HepG2 (cell line): ENCODE data around the gene CDHR5. TPM values are rescaled to one million over a fixed set of nuclear protein-coding genes. Genes with fewer than 3 reads are reported as not detected.
A peak's percentile ranks its signal among the peaks of the same experiment; 100 is the strongest.

ENCODE experiments used
- ATAC-seq: fragments of 200-7000 bp; cut with Tn5 transposase; 3 replicates; pipeline ENCODE4 v1.9.1; 2020; ENCODE audit warnings: mild to moderate bottlenecking, moderate library complexity
- BruUV-seq: library from RNA; stranded (reverse); fragments of 400-500 nt; replicated peaks from 2 replicates; lab custom pipeline; 2021; lab: Mats Ljungman, UMichigan
- CTCF ChIA-PET: fragments of 300-600 bp; formaldehyde crosslinking; extraction: SDS; loops from one replicate; lab custom pipeline; 2021; ENCODE audit warnings: low total read pairs, inconsistent platforms, low intra/inter-chr PET ratio; lab: Yijun Ruan, JAX
- POLR2A ChIA-PET: fragments of 350-600 bp; sonication (Branson Sonifier 250); formaldehyde crosslinking; loops from one replicate; lab custom pipeline; 2020; ENCODE audit warnings: antibody characterized with exemption, inconsistent platforms; lab: Yijun Ruan, JAX
- DNase-seq: peaks from one replicate; pipeline ENCODE4 v3.0.0-alpha.2; 2015; ENCODE audit warnings: low spot score
- FAIRE-seq: peaks from 3 replicates; lab custom pipeline; 2011; peaks lifted over from hg19 to GRCh38; lab: Jason Lieb, UNC
- H2AFZ ChIP-seq: one replicate; pipeline ENCODE4 v1.6.1; 2011; ENCODE audit warnings: low read length, inconsistent platforms
- H3K27ac ChIP-seq: fragments of 300-600 bp; 3 replicates; pipeline ENCODE4 v1.8.0; 2011; ENCODE audit warnings: mixed run types, mild to moderate bottlenecking, mixed read lengths, low read length, inconsistent platforms; ENCODE audit not compliant: insufficient read depth; ENCODE audit errors: extremely low read length
- H3K27me3 ChIP-seq, 2 experiments: fragments of 200-600 bp in 1 of 2; 2 replicates in 1 of 2; 3 replicates in 1 of 2; pipeline versions ENCODE4 v1.6.0 to v1.8.0; 2011; ENCODE audit warnings: low read length in 2 of 2, mild to moderate bottlenecking in 2 of 2, moderate library complexity in 2 of 2, inconsistent platforms in 1 of 2; ENCODE audit not compliant: insufficient read depth in 2 of 2, control insufficient read depth in 1 of 2
- H3K36me3 ChIP-seq, 2 experiments: fragments of 200-600 bp in 1 of 2; replicated peaks in 1 of 2; 2 replicates in 1 of 2; 3 replicates in 1 of 2; pipeline versions ENCODE4 v1.5.1 to v1.8.0; 2011; ENCODE audit warnings: low read length in 2 of 2, inconsistent platforms in 1 of 2; ENCODE audit not compliant: insufficient read depth in 2 of 2, control insufficient read depth in 1 of 2
- H3K4me1 ChIP-seq: 2 replicates; pipeline ENCODE4 v1.5.1; 2012; ENCODE audit warnings: low read length, inconsistent platforms; ENCODE audit not compliant: insufficient read depth
- H3K4me2 ChIP-seq: 2 replicates; pipeline ENCODE4 v1.6.0; 2011; ENCODE audit warnings: low read depth, low read length, inconsistent platforms
- H3K4me3 ChIP-seq, 3 experiments: fragments of 200-600 bp in 1 of 3; sonication (generic), shearing (Covaris generic) in 1 of 3; replicated peaks in 1 of 3; 2 replicates each; pipeline ENCODE4 v1.5.1; 2011 to 2016; ENCODE audit warnings: low read length in 3 of 3, inconsistent platforms in 2 of 3, low read depth in 2 of 3, mild to moderate bottlenecking in 2 of 3, control low read depth in 1 of 3, mixed read lengths in 1 of 3; ENCODE audit not compliant: insufficient read depth in 1 of 3
- H3K79me2 ChIP-seq: one replicate; pipeline ENCODE4 v1.6.1; 2011; ENCODE audit warnings: low read length, inconsistent platforms; ENCODE audit not compliant: insufficient read depth
- H3K9ac ChIP-seq: 2 replicates; pipeline ENCODE4 v1.6.0; 2011; ENCODE audit warnings: mild to moderate bottlenecking, low read depth, low read length, inconsistent platforms; ENCODE audit not compliant: insufficient read depth
- H3K9me3 ChIP-seq: 2 replicates; pipeline ENCODE4 v1.5.1; 2012; ENCODE audit warnings: mild to moderate bottlenecking, low read length
- H4K20me1 ChIP-seq: 2 replicates; pipeline ENCODE4 v1.6.0; 2011; ENCODE audit warnings: inconsistent platforms, mild to moderate bottlenecking, low read length, moderate library complexity; ENCODE audit not compliant: insufficient read depth
- ASH2L ChIP-seq: fragments of 300-600, 200-600 bp; sonication (generic); IDR thresholded peaks from 2 replicates; pipeline ENCODE4 v1.7.0; 2017; ENCODE audit warnings: low read depth, mild to moderate bottlenecking, moderate library complexity, mixed read lengths, low read length; ENCODE audit not compliant: insufficient read length
- MAZ ChIP-seq, 2 experiments: sonication (generic) in 1 of 2; formaldehyde crosslinking in 1 of 2; IDR thresholded peaks; 2 replicates each; pipeline versions ENCODE4 v1.5.0 to v1.6.1; 2012 to 2020; ENCODE audit warnings: low read depth in 2 of 2, mild to moderate bottlenecking in 2 of 2, borderline replicate concordance in 1 of 2, improper control_type of control experiment in 1 of 2, low read length in 1 of 2, missing genetic modification reagents in 1 of 2, moderate library complexity in 1 of 2
- TBP ChIP-seq: sonication (generic); formaldehyde crosslinking; IDR thresholded peaks from 2 replicates; pipeline ENCODE4 v1.5.0; 2020; ENCODE audit warnings: missing genetic modification reagents
- ZNF24 ChIP-seq: fragments of 450-650 bp; IDR thresholded peaks from 2 replicates; pipeline ENCODE4 v1.6.1; 2017; ENCODE audit warnings: antibody characterized with exemption, mild to moderate bottlenecking
- ZNF550 ChIP-seq: sonication (generic); formaldehyde crosslinking; IDR thresholded peaks from 2 replicates; pipeline ENCODE4 v1.4.0; 2020; ENCODE audit warnings: mild to moderate bottlenecking, missing genetic modification reagents, borderline replicate concordance
- ZNF563 ChIP-seq: sonication (generic); formaldehyde crosslinking; IDR thresholded peaks from 2 replicates; pipeline ENCODE4 v1.8.0; 2022; ENCODE audit warnings: mild to moderate bottlenecking, moderate library complexity, missing genetic modification reagents
- WGBS: methylation state at CpG from one replicate; pipeline ENCODE4 v1.1.6; 2017; ENCODE audit warnings: low lambda C conversion rate; 5-methylcytosine and 5-hydroxymethylcytosine counted together
- in situ Hi-C: cut with HindIII; loops from 2 replicates; pipeline ENCODE4 v1.10.0; 2017; ENCODE audit warnings: low pct_unique_long_range_greater_than_20kb; ENCODE audit not compliant: extremely low pct_ligation_motif_present
- intact Hi-C: fragments of 100-400 bp; cut with micrococcal nuclease; formaldehyde crosslinking; loops from one replicate; pipeline ENCODE4 v1.10.0; 2022; ENCODE audit not compliant: unreplicated experiment
- polyA plus RNA-seq, 8 experiments: library from polyadenylated mRNA; depleted of rRNA in 3 of 8; stranded (reverse) in 7 of 8; unstranded in 1 of 8; fragments of >200 nt; fragmentation: Illumina TruSeq in 4 of 8; extraction: Trizol in 4 of 8; gene quantifications; 2 replicates each; pipeline versions ENCODE4 v1.2.1 to v1.2.3, GENCODE V29; 2011 to 2016; ENCODE audit warnings: low read depth in 4 of 8, missing spikeins in 1 of 8, mixed read lengths in 1 of 8; ENCODE audit not compliant: insufficient read depth in 1 of 8
- total RNA-seq, 5 experiments: library from RNA; depleted of rRNA; stranded (reverse); fragments of >200 nt; fragmentation: Illumina TruSeq; extraction: Trizol; gene quantifications; 2 replicates each; pipeline ENCODE4 v1.2.3, GENCODE V29; 2016; ENCODE audit warnings: low read depth in 1 of 5
- TF ChIP-seq, protein P1 (sequence below): sonication (generic); formaldehyde crosslinking; IDR thresholded peaks from 2 replicates; pipeline ENCODE4 v1.4.0; 2020; ENCODE audit warnings: missing genetic modification reagents, borderline replicate concordance
- TF ChIP-seq, protein P2 (sequence below): sonication (generic); formaldehyde crosslinking; IDR thresholded peaks from 2 replicates; pipeline ENCODE4 v1.8.1; 2023; ENCODE audit warnings: mild to moderate bottlenecking, missing genetic modification reagents
- TF ChIP-seq, protein P3 (sequence below): sonication (generic); formaldehyde crosslinking; IDR thresholded peaks from 2 replicates; pipeline ENCODE4 v1.5.1; 2020; ENCODE audit warnings: missing genetic modification reagents, mild to moderate bottlenecking, borderline replicate concordance
- TF ChIP-seq, protein P4 (sequence below): sonication (generic); formaldehyde crosslinking; IDR thresholded peaks from 2 replicates; pipeline ENCODE4 v1.9.0; 2021; ENCODE audit warnings: missing genetic modification reagents, borderline replicate concordance

Gene CDHR5
- total and polyA plus RNA-seq, 2 of the 13 experiments (the other 11 are each of a cell fraction or from before 2014, with no cell fraction given) = 0.46 to 0.71 TPM

DNA sequence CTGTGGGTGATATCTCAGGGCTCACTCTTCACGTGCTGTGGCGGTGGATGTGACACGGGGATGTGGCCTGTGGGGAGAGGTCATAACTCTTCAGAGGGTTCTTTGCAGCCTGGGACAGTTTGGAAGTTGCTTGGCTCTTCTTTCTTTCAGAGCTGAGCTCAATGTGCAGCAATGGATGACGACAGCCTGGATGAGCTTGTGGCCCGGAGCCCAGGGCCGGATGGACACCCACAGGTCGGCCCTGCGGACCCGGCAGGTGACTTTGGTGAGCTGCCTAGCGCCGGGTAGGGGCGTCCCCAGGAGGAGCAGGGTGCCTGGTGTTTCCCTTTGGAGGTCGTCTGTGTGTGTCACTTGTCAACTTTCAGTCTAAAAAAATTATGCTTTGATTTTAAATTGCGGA is 43.4 kb downstream of the CDHR5 start:
- in situ Hi-C loops = no loop called here

DNA sequence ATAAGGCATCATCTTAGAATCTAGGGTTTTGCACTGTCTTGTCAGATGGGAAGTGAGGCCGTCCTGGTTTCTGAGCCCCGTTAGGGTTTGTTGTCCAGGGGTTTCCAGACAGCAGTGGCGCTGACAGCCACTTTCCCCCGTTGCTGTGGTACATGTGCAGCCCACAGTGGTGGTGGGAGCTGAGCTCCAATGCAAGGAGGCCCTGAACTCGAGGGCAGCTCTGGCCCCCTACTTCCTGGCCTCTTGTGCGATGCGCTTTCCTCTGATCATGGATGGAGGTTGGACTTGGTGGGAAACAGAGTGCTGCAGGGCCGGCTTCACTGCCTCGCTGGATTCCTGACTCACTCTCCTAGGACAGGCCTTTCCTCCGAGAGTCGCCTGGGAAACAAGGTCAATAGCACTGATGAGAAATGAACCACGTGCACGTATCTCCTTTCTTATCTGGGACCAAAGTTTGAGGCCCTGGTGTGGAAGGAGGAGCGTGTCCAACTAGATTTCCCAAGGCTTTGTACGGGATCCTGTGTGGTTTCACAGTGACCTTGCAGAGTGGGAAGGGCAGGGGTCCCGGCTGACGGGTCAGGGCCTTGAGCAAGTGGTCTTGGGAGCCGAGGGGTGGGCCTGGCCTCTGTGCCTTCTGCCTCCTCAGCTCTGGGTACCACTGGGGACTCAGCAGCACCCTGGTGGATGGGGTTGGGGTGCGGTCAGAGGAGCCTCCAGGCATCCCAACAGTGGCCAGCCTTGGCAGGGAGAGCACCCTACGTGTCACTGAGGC is 44.7 kb downstream of the CDHR5 start:
- Histone ChIP-seq H2AFZ (no peak overlapping the region), H3K9ac (peak overlapping the region; percentile 44), H3K79me2 (peaks cover 66% of the 10 kb centered on the region), H3K4me1 (peaks cover 49% of the 10 kb centered on the region), H3K9me3 (no peaks in the 10 kb centered on the region), H3K36me3 (peaks cover 9 to 26% of the 10 kb centered on the region in 2 experiments; a peak in 4 of 5 replicates), H3K4me2 (peak overlapping the region; percentile 94), H3K4me3 (peak overlapping the region; percentile 16 to 100 (median 26); a peak in 4 of 6 replicates), H4K20me1 (peaks cover 45% of the 10 kb centered on the region), H3K27me3 (no peaks in the 10 kb centered on the region; a peak in 1 of 5 replicates), H3K27ac (peak overlapping the region; percentile 80)
- intact Hi-C loops (no loop called here), in situ Hi-C loops (no loop called here)
- peak; percentile 78 for DNase-seq
- CTCF ChIA-PET = no interaction called here
- POLR2A ChIA-PET = no interaction called here
- peak; percentile 94 for FAIRE-seq
- WGBS = 22% methylated on average over 18 of the region's 20 CpGs
- peak; percentile 51 for ATAC-seq
- BruUV-seq = no TSS peak
- TF ChIP-seq ZNF24 = no peak
- TF ChIP-seq, protein P1, sequence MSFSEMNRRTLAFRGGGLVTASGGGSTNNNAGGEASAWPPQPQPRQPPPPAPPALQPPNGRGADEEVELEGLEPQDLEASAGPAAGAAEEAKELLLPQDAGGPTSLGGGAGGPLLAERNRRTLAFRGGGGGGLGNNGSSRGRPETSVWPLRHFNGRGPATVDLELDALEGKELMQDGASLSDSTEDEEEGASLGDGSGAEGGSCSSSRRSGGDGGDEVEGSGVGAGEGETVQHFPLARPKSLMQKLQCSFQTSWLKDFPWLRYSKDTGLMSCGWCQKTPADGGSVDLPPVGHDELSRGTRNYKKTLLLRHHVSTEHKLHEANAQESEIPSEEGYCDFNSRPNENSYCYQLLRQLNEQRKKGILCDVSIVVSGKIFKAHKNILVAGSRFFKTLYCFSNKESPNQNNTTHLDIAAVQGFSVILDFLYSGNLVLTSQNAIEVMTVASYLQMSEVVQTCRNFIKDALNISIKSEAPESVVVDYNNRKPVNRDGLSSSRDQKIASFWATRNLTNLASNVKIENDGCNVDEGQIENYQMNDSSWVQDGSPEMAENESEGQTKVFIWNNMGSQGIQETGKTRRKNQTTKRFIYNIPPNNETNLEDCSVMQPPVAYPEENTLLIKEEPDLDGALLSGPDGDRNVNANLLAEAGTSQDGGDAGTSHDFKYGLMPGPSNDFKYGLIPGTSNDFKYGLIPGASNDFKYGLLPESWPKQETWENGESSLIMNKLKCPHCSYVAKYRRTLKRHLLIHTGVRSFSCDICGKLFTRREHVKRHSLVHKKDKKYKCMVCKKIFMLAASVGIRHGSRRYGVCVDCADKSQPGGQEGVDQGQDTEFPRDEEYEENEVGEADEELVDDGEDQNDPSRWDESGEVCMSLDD (CRISPR knock-in tag) = no peak
- TF ChIP-seq, protein P2, sequence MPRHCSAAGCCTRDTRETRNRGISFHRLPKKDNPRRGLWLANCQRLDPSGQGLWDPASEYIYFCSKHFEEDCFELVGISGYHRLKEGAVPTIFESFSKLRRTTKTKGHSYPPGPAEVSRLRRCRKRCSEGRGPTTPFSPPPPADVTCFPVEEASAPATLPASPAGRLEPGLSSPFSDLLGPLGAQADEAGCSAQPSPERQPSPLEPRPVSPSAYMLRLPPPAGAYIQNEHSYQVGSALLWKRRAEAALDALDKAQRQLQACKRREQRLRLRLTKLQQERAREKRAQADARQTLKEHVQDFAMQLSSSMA = no peak
- TF ChIP-seq, protein P3, sequence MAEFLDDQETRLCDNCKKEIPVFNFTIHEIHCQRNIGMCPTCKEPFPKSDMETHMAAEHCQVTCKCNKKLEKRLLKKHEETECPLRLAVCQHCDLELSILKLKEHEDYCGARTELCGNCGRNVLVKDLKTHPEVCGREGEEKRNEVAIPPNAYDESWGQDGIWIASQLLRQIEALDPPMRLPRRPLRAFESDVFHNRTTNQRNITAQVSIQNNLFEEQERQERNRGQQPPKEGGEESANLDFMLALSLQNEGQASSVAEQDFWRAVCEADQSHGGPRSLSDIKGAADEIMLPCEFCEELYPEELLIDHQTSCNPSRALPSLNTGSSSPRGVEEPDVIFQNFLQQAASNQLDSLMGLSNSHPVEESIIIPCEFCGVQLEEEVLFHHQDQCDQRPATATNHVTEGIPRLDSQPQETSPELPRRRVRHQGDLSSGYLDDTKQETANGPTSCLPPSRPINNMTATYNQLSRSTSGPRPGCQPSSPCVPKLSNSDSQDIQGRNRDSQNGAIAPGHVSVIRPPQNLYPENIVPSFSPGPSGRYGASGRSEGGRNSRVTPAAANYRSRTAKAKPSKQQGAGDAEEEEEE (CRISPR knock-in tag) = no peak
- TF ChIP-seq, protein P4, sequence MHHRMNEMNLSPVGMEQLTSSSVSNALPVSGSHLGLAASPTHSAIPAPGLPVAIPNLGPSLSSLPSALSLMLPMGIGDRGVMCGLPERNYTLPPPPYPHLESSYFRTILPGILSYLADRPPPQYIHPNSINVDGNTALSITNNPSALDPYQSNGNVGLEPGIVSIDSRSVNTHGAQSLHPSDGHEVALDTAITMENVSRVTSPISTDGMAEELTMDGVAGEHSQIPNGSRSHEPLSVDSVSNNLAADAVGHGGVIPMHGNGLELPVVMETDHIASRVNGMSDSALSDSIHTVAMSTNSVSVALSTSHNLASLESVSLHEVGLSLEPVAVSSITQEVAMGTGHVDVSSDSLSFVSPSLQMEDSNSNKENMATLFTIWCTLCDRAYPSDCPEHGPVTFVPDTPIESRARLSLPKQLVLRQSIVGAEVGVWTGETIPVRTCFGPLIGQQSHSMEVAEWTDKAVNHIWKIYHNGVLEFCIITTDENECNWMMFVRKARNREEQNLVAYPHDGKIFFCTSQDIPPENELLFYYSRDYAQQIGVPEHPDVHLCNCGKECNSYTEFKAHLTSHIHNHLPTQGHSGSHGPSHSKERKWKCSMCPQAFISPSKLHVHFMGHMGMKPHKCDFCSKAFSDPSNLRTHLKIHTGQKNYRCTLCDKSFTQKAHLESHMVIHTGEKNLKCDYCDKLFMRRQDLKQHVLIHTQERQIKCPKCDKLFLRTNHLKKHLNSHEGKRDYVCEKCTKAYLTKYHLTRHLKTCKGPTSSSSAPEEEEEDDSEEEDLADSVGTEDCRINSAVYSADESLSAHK = no peak
- TF ChIP-seq ASH2L = no peak

More for the DNA sequence above, 43.4 kb downstream of the CDHR5 start:
- Histone ChIP-seq H3K4me3 (no peak overlapping the region), H3K4me1 (peaks cover 61% of the 10 kb centered on the region), H3K27ac (no peak overlapping the region), H3K36me3 (peaks cover 11 to 30% of the 10 kb centered on the region in 2 experiments), H3K9ac (no peak overlapping the region), H3K79me2 (peaks cover 68% of the 10 kb centered on the region), H4K20me1 (peaks cover 49% of the 10 kb centered on the region), H2AFZ (no peak overlapping the region), H3K9me3 (no peaks in the 10 kb centered on the region), H3K27me3 (no peaks in the 10 kb centered on the region; a peak in 1 of 5 replicates), H3K4me2 (no peak overlapping the region)
- BruUV-seq = no TSS peak
- ATAC-seq (no peak), DNase-seq (no peak), FAIRE-seq (no peak)
- WGBS = 89% methylated on average over 8 of the region's 14 CpGs
- ChIA-PET POLR2A (no interaction called here), CTCF (no interaction called here)
- TF ChIP-seq ZNF563 = no peak
- TF ChIP-seq TBP = no peak
- no peak for TF ChIP-seq MAZ (IDR thresholded peaks at IDR 0.05; ENCODE audit: borderline replicate concordance, low read depth, low read length)
- TF ChIP-seq MAZ (CRISPR knock-in tag; IDR thresholded peaks at IDR 0.05; ENCODE audit: low read depth) = no peak
- TF ChIP-seq ZNF550 (CRISPR knock-in tag) = no peak
- intact Hi-C loops = no loop called here
